GM19397 (cell line): ENCODE results near the gene FAM185A.
"Not testable (repeated sequence)": the region's sequence is repeated elsewhere in the genome, so short reads cannot be mapped to it uniquely, and the experiment has no call there.

Source experiments
- ATAC-seq: cut with Tn5 transposase; IDR thresholded peaks from one replicate; pipeline ENCODE4 v1.9.1; 2021; ENCODE audit warnings: mild to moderate bottlenecking, moderate library complexity; ENCODE audit not compliant: unreplicated experiment

Gene FAM185A

GRCh38 chr7:102828286-102828685 lies 79.5 kb downstream of the FAM185A start:
- ATAC-seq = no peak

- no peak for ATAC-seq
Observed at GRCh38 chr7:102829075-102829474, 80.3 kb downstream of the FAM185A start.

- no peak for ATAC-seq
Observed at GRCh38 chr7:102830197-102830596, 81.4 kb downstream of the FAM185A start.

- ATAC-seq = no peak
Observed at GRCh38 chr7:102832674-102833073, 83.9 kb downstream of the FAM185A start.

GRCh38 chr7:102833343-102833742 lies 84.5 kb downstream of the FAM185A start:
- ATAC-seq = no peak

GRCh38 chr7:102834466-102834865 lies 85.7 kb downstream of the FAM185A start:
- no peak for ATAC-seq

- ATAC-seq = no peak
Observed at GRCh38 chr7:102834999-102835398, 86.2 kb downstream of the FAM185A start.

- no peak for ATAC-seq
Observed at GRCh38 chr7:102836191-102836919, 87.6 kb downstream of the FAM185A start.

- ATAC-seq = no peak
Observed at GRCh38 chr7:102836977-102837376, 88.2 kb downstream of the FAM185A start.

- ATAC-seq = no peak
Observed at GRCh38 chr7:102837802-102838201, 89.0 kb downstream of the FAM185A start.

GRCh38 chr7:102838572-102839101 lies 89.8 kb downstream of the FAM185A start:
- not testable (repeated sequence) for ATAC-seq

- ATAC-seq = no peak
Observed at GRCh38 chr7:102840404-102840803, 91.6 kb downstream of the FAM185A start.

GRCh38 chr7:102841290-102841689 lies 92.5 kb downstream of the FAM185A start:
- no peak for ATAC-seq

GRCh38 chr7:102842284-102842683 lies 93.5 kb downstream of the FAM185A start:
- ATAC-seq = no peak

GRCh38 chr7:102843850-102844249 lies 95.1 kb downstream of the FAM185A start:
- peak; percentile 60 for ATAC-seq

- no peak for ATAC-seq
Observed at GRCh38 chr7:102845346-102845745, 96.5 kb downstream of the FAM185A start.

- ATAC-seq = no peak
Observed at GRCh38 chr7:102849079-102849478, 100.3 kb downstream of the FAM185A start.

GRCh38 chr7:102849538-102849937 lies 100.7 kb downstream of the FAM185A start:
- no peak for ATAC-seq

- no peak for ATAC-seq
Observed at GRCh38 chr7:102856036-102856435, 107.2 kb downstream of the FAM185A start.
